Measurements from ENCODE around the gene ETF1.
"Not testable (repeated sequence)": the region's sequence is repeated elsewhere in the genome, so short reads cannot be mapped to it uniquely, and the experiment has no call there.

Gene ETF1

GRCh38 chr5:138492560-138493045, 50.4 kb downstream of the ETF1 start:
- no peak for DNase-seq (ENCODE audit: extremely low read depth in 1 of 2, low read depth in 1 of 2)

- DNase-seq (ENCODE audit: extremely low read depth in 1 of 2, low read depth in 1 of 2) = peak; percentile 70 to 72
Measured at GRCh38 chr5:138491669-138492559, 51.1 kb downstream of the ETF1 start.

- DNase-seq (ENCODE audit: extremely low read depth in 1 of 2, low read depth in 1 of 2) = no peak
Measured at GRCh38 chr5:138491284-138491648, 51.8 kb downstream of the ETF1 start.

GRCh38 chr5:138490648-138491283, 52.3 kb downstream of the ETF1 start:
- DNase-seq (ENCODE audit: extremely low read depth in 1 of 2, low read depth in 1 of 2) = no peak

GRCh38 chr5:138489683-138490061, 53.4 kb downstream of the ETF1 start:
- DNase-seq (ENCODE audit: extremely low read depth in 1 of 2, low read depth in 1 of 2) = no peak

- DNase-seq (ENCODE audit: extremely low read depth in 1 of 2, low read depth in 1 of 2) = no peak
Measured at GRCh38 chr5:138488481-138488945, 54.5 kb downstream of the ETF1 start.

- DNase-seq (ENCODE audit: extremely low read depth in 1 of 2, low read depth in 1 of 2) = no peak
Measured at GRCh38 chr5:138482638-138483037, 60.4 kb downstream of the ETF1 start.

GRCh38 chr5:138476918-138477317, 66.1 kb downstream of the ETF1 start:
- DNase-seq (ENCODE audit: extremely low read depth in 1 of 2, low read depth in 1 of 2) = no peak

GRCh38 chr5:138473151-138473550, 69.9 kb downstream of the ETF1 start:
- not testable (repeated sequence) for DNase-seq (ENCODE audit: extremely low read depth in 1 of 2, low read depth in 1 of 2)

- no peak for DNase-seq (ENCODE audit: extremely low read depth in 1 of 2, low read depth in 1 of 2)
Measured at GRCh38 chr5:138472353-138472752, 70.7 kb downstream of the ETF1 start.

GRCh38 chr5:138471052-138471361, 72.0 kb downstream of the ETF1 start:
- no peak for DNase-seq (ENCODE audit: extremely low read depth in 1 of 2, low read depth in 1 of 2)

GRCh38 chr5:138470322-138471051, 72.5 kb downstream of the ETF1 start:
- DNase-seq (ENCODE audit: extremely low read depth in 1 of 2, low read depth in 1 of 2) = no peak

GRCh38 chr5:138469540-138470321, 73.3 kb downstream of the ETF1 start:
- DNase-seq (ENCODE audit: extremely low read depth in 1 of 2, low read depth in 1 of 2) = peak in 1 of 2 donors; percentile 22

GRCh38 chr5:138468966-138469539, 74.0 kb downstream of the ETF1 start:
- no peak for DNase-seq (ENCODE audit: extremely low read depth in 1 of 2, low read depth in 1 of 2)

- DNase-seq (ENCODE audit: extremely low read depth in 1 of 2, low read depth in 1 of 2) = no peak
Measured at GRCh38 chr5:138468133-138468965, 74.7 kb downstream of the ETF1 start.

- DNase-seq (ENCODE audit: extremely low read depth in 1 of 2, low read depth in 1 of 2) = no peak
Measured at GRCh38 chr5:138467711-138468132, 75.3 kb downstream of the ETF1 start.

- no peak for DNase-seq (ENCODE audit: extremely low read depth in 1 of 2, low read depth in 1 of 2)
Measured at GRCh38 chr5:138466900-138467710, 75.9 kb downstream of the ETF1 start.

GRCh38 chr5:138466125-138466899, 76.7 kb downstream of the ETF1 start:
- DNase-seq (ENCODE audit: extremely low read depth in 1 of 2, low read depth in 1 of 2) = no peak
